ENCODE results near the gene CCDC152. TPM values are rescaled to one million over a fixed set of nuclear protein-coding genes. Genes with fewer than 3 reads are reported as not detected.

Gene CCDC152
- total and polyA plus RNA-seq, 2 donors (not counting 3 experiments of a cell fraction or from before 2014, with no cell fraction given) = 0.48 to 2.8 TPM

DNA sequence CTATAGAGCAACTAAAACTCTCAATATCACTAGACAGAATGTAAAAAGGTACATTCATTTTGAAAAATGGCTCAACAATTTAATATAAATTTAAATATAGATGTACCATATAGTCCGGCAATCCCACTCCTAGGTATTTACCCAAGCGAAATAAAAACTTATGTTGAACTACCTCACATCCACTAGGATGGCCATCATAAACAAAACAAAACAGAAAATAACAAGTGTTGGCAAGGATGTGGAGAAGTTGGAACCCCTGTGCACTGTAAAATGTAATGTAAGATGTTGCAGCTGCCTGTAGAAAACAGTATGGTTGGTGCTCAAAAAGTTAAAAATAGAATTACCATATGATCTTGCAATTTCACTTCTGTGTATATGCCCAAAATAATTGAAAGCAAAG is 91.9 kb downstream of the CCDC152 start:
- H3K27me3 ChIP-seq (ENCODE audit: control insufficient read depth in 2 of 2, insufficient read depth in 2 of 2, low read length in 2 of 2) = no peaks in the 10 kb centered on the region
- no TSS peak for BruUV-seq (replicated peaks)
- H3K27ac ChIP-seq (ENCODE audit: insufficient read depth, low read depth, low read length) = no peak overlapping the region
- no peaks in the 10 kb centered on the region for H4K20me1 ChIP-seq (replicated peaks; ENCODE audit: control insufficient read depth, extremely low read depth, insufficient read depth, low read length)
- no peak overlapping the region for H3K9ac ChIP-seq (replicated peaks; ENCODE audit: extremely low read depth, insufficient read depth, low read length)
- TF ChIP-seq MYC (IDR thresholded peaks at IDR 0.05; ENCODE audit: low read depth, low read length) = no peak
- TF ChIP-seq, protein P1, sequence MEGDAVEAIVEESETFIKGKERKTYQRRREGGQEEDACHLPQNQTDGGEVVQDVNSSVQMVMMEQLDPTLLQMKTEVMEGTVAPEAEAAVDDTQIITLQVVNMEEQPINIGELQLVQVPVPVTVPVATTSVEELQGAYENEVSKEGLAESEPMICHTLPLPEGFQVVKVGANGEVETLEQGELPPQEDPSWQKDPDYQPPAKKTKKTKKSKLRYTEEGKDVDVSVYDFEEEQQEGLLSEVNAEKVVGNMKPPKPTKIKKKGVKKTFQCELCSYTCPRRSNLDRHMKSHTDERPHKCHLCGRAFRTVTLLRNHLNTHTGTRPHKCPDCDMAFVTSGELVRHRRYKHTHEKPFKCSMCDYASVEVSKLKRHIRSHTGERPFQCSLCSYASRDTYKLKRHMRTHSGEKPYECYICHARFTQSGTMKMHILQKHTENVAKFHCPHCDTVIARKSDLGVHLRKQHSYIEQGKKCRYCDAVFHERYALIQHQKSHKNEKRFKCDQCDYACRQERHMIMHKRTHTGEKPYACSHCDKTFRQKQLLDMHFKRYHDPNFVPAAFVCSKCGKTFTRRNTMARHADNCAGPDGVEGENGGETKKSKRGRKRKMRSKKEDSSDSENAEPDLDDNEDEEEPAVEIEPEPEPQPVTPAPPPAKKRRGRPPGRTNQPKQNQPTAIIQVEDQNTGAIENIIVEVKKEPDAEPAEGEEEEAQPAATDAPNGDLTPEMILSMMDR (IDR thresholded peaks at IDR 0.05; ENCODE audit: extremely low read depth in 1 of 2, insufficient read depth in 1 of 2, low read depth in 1 of 2, low read length in 2 of 2) = no peak
- no peak for TF ChIP-seq EZH2 (IDR thresholded peaks at IDR 0.05; ENCODE audit: borderline replicate concordance, low read depth, low read length, severe bottlenecking)
- no peaks in the 10 kb centered on the region for H3K79me2 ChIP-seq (ENCODE audit: control insufficient read depth, insufficient read depth, low read length)
- H2AFZ ChIP-seq (ENCODE audit: low read depth, low read length) = no peak overlapping the region
- no peak overlapping the region for H3K4me2 ChIP-seq (ENCODE audit: insufficient read depth, low read length)
- H3K9me1 ChIP-seq (replicated peaks; ENCODE audit: control insufficient read depth, extremely low read depth, insufficient read depth, low read length) = no peaks in the 10 kb centered on the region
- H3K4me1 ChIP-seq (ENCODE audit: control insufficient read depth, extremely low read depth, insufficient read depth, low read length) = no peaks in the 10 kb centered on the region
- FAIRE-seq = no peak
- ChIA-PET POLR2A (no interaction called here), CTCF (no interaction called here)
- no peak for DNase-seq (ENCODE audit: low read depth, low spot score)
- H3K36me3 ChIP-seq (ENCODE audit: control insufficient read depth in 2 of 2, extremely low read depth in 1 of 2, insufficient read depth in 2 of 2, low read length in 2 of 2) = no peaks in the 10 kb centered on the region
- dilution Hi-C loops (cut with MboI; ENCODE audit: extremely low pct_ligation_motif_present, low sequenced_read_pairs) = no loop called here
- intact Hi-C loops (cut with micrococcal nuclease) = no loop called here
- H3K9me3 ChIP-seq (replicated peaks; ENCODE audit: control insufficient read depth, insufficient read depth, low read length) = no peaks in the 10 kb centered on the region
- no peak overlapping the region for H3K4me3 ChIP-seq (replicated peaks in 1 of 3; ENCODE audit: insufficient read depth in 1 of 3, low read depth in 1 of 3, low read length in 3 of 3)

DNA sequence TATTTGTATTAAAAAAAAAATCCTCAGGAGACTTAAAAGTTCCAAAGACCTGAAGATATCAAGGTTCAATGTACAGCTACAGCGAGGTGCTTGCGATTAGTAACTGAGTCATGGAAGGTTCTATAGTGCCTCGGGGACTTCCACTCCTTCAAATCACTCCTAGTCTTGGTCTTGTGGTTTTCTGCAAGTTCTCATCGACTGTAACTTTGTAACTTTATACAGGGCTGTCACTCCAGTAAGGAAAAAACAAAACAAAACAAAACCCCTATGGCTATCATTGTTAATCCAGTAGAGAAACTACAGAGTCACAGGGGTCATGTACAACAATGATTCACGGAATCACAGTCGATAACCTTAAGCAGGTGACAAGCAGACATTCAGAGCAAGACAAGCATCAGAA is 94.9 kb downstream of the CCDC152 start:
- no peak overlapping the region for H3K4me3 ChIP-seq (replicated peaks in 1 of 3; ENCODE audit: insufficient read depth in 1 of 3, low read depth in 1 of 3, low read length in 3 of 3)
- POLR2A ChIA-PET = no interaction called here
- H3K9me1 ChIP-seq (replicated peaks; ENCODE audit: control insufficient read depth, extremely low read depth, insufficient read depth, low read length) = no peaks in the 10 kb centered on the region
- H3K36me3 ChIP-seq (ENCODE audit: control insufficient read depth in 2 of 2, extremely low read depth in 1 of 2, insufficient read depth in 2 of 2, low read length in 2 of 2) = no peaks in the 10 kb centered on the region
- H3K27ac ChIP-seq (ENCODE audit: insufficient read depth, low read depth, low read length) = no peak overlapping the region
- no peaks in the 10 kb centered on the region for H3K9me3 ChIP-seq (replicated peaks; ENCODE audit: control insufficient read depth, insufficient read depth, low read length)
- H3K79me2 ChIP-seq (ENCODE audit: control insufficient read depth, insufficient read depth, low read length) = no peaks in the 10 kb centered on the region
- DNase-seq (ENCODE audit: low read depth, low spot score) (no peak), FAIRE-seq (no peak)
- intact Hi-C loops (cut with micrococcal nuclease) (no loop called here), dilution Hi-C loops (cut with MboI; ENCODE audit: extremely low pct_ligation_motif_present, low sequenced_read_pairs) (no loop called here)
- no peaks in the 10 kb centered on the region for H3K27me3 ChIP-seq (ENCODE audit: control insufficient read depth in 2 of 2, insufficient read depth in 2 of 2, low read length in 2 of 2)
- H4K20me1 ChIP-seq (replicated peaks; ENCODE audit: control insufficient read depth, extremely low read depth, insufficient read depth, low read length) = no peaks in the 10 kb centered on the region
- no peak overlapping the region for H3K9ac ChIP-seq (replicated peaks; ENCODE audit: extremely low read depth, insufficient read depth, low read length)
- no peaks in the 10 kb centered on the region for H3K4me1 ChIP-seq (ENCODE audit: control insufficient read depth, extremely low read depth, insufficient read depth, low read length)
- CTCF ChIA-PET = no interaction called here
- TF ChIP-seq GATA2 (IDR thresholded peaks at IDR 0.05; ENCODE audit: insufficient read depth, insufficient read length, low read depth, low read length) (no peak), MYC (IDR thresholded peaks at IDR 0.05; ENCODE audit: low read depth, low read length) (no peak), FOS (IDR thresholded peaks at IDR 0.05; ENCODE audit: borderline replicate concordance, insufficient read depth, low read length) (no peak), EZH2 (IDR thresholded peaks at IDR 0.05; ENCODE audit: borderline replicate concordance, low read depth, low read length, severe bottlenecking) (no peak), POLR2A (IDR thresholded peaks at IDR 0.05; ENCODE audit: low read depth, low read length) (no peak), POLR2AphosphoS5 (IDR thresholded peaks at IDR 0.05; ENCODE audit: insufficient read depth, low read depth, low read length) (no peak), MAX (IDR thresholded peaks at IDR 0.05; ENCODE audit: insufficient read depth, insufficient read length) (no peak), JUN (IDR thresholded peaks at IDR 0.05; ENCODE audit: borderline replicate concordance, insufficient read depth, insufficient read length, low read depth) (no peak)
- TF ChIP-seq, protein P1 (IDR thresholded peaks at IDR 0.05; ENCODE audit: extremely low read depth in 1 of 2, insufficient read depth in 1 of 2, low read depth in 1 of 2, low read length in 2 of 2) = no peak
- no TSS peak for BruUV-seq (replicated peaks)
- no peak overlapping the region for H3K4me2 ChIP-seq (ENCODE audit: insufficient read depth, low read length)
- H2AFZ ChIP-seq (ENCODE audit: low read depth, low read length) = no peak overlapping the region
